ENCODE data around the gene PSMD6.

Gene PSMD6

DNA sequence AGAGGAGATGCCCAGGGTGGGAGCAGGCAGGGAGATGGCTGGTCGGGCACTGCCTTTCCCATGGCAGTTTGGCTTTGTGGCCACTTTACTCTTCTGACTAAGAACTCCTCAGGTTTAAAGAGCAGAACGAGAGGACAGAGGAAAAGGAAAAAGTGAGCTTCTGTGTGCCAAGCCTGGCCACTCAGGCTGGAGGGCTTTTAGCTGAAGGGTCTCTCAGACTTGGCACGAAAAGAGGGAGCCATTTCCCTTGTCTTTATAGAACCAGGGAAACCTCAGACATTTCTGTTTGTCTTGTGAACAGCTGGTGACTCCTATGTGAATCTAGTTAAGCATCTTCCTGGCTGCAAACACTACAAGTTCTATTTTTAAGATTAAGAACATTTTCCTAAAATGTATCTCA, 23.3 kb upstream of the PSMD6 start:
- no peak overlapping the region for H3K27ac ChIP-seq
- TF ChIP-seq, protein P1, sequence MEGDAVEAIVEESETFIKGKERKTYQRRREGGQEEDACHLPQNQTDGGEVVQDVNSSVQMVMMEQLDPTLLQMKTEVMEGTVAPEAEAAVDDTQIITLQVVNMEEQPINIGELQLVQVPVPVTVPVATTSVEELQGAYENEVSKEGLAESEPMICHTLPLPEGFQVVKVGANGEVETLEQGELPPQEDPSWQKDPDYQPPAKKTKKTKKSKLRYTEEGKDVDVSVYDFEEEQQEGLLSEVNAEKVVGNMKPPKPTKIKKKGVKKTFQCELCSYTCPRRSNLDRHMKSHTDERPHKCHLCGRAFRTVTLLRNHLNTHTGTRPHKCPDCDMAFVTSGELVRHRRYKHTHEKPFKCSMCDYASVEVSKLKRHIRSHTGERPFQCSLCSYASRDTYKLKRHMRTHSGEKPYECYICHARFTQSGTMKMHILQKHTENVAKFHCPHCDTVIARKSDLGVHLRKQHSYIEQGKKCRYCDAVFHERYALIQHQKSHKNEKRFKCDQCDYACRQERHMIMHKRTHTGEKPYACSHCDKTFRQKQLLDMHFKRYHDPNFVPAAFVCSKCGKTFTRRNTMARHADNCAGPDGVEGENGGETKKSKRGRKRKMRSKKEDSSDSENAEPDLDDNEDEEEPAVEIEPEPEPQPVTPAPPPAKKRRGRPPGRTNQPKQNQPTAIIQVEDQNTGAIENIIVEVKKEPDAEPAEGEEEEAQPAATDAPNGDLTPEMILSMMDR (conservative IDR thresholded peaks at IDR 0.05), result no peak

DNA sequence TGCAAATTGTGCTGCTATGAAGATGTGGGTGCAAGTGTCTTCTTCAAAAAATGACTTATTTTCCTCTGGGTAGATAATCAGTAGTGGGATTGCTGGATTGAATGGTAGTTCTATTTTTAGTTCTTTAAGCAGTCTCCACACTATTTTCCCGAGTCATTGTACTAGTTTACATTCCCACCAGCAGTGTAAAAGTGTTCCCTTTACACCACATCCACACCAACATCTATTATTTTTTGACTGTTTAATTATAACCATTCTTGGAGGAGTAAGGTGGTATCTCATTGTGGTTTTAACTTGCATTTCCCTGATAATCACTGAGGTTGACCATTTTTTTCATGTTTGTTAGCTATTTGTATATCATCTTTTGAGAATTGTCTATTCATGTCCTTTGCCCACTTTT, 19.7 kb upstream of the PSMD6 start:
- no peak overlapping the region for H3K27ac ChIP-seq
- TF ChIP-seq, protein P1 (conservative IDR thresholded peaks at IDR 0.05), result no peak

DNA sequence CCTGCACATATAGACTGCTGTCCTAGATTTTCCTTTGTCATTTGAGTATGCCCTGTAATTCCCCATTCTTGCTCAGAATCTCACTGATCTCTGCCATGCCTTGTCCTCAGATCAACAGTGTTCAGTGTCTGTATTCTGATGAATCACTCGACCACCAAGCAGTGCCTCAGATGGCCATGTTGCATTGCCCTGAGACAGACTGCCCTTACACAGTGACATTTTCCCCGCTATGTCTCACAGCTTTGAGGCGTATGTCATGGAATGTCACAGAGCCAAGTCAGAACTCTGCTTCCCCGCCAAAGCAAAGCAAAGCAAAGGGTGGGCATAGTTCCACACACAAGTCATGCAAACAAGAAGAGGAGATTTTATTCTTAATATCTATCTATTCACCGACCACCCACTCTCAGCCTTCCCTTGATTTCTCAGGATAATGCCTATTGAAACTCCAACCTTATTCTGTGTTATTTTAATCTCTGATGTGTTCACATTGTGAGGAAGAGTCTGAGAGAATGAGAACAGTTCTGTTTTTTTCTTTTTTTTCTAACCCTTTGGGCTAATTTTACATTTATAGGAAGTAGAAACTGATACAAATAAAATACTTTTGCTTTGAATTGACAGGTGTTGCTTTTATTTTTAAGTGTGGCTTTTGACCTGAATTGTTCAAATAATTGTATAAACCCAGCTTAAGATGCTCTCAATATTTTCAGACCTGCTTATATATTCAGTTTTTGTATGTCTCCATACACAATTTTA, 16.9 kb upstream of the PSMD6 start:
- no peak overlapping the region for H3K27ac ChIP-seq
- TF ChIP-seq, protein P1 (conservative IDR thresholded peaks at IDR 0.05), result no peak

DNA sequence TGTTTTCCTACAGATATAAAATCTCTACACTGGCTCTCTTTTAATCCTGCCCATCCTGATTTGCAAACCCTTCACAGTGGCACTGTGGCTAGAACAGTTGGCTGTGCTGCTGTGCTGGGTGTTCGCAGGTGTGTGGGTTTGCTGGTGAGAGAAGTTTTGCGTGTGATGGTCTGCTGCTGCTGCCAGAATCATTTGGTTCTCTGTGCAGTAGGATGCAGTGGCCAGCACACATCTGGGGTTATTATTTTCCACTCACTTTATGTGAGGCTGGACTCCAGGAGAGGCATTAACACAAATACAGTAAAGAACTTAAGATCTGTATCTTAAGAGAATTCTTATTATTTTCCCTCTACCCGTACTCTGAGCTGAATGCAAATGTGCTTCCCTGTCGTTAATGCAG, 16.0 kb upstream of the PSMD6 start:
- no peak overlapping the region for H3K27ac ChIP-seq
- TF ChIP-seq, protein P1 (conservative IDR thresholded peaks at IDR 0.05), result no peak

DNA sequence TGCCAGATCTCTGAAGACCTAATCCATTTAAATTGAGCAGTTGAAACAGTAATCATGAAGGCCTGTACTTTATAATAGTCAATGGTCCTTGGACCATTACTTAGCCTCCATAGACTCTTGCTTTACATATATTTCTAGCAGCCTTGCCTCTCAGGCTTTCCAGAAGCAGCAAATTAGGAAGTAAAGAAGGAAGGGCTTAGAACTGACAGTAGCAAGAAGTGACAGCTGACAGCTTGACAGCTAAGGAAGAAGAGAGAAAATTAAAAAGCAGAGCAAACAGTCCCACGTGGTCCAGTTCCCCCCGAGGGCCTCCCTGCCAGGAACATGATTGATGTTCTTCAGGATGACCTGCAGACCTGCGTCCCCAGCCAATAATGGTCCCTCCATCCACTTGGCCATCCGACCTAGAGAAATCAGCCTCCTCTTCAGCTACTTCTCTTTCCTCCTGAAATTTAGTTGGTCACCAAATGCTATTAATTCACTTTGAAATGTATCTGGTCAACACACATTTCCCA, 15.0 kb upstream of the PSMD6 start:
- H3K27ac ChIP-seq, result no peak overlapping the region
- TF ChIP-seq, protein P1 (conservative IDR thresholded peaks at IDR 0.05), result no peak

DNA sequence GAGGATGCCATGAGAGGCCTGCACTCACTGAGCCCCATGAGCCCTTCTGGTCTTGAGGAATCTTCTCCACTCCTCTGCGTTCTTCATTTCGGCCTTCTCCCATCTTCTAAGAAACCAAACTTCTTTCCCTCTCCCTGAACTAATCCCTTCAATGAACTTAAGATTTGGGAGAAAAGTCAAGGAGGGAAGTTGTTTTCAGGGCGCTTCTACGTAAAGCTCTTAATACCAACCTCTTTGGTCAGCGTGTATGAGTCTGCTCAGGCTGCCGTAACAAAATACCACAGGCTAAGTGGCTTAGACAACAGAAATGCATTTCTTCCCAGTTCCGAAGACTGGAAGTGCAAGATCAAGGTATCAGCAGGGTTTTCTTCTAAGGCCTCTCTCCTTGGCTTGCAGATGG, 13.8 kb upstream of the PSMD6 start:
- H3K27ac ChIP-seq, result no peak overlapping the region
- TF ChIP-seq, protein P1 (conservative IDR thresholded peaks at IDR 0.05), result no peak

DNA sequence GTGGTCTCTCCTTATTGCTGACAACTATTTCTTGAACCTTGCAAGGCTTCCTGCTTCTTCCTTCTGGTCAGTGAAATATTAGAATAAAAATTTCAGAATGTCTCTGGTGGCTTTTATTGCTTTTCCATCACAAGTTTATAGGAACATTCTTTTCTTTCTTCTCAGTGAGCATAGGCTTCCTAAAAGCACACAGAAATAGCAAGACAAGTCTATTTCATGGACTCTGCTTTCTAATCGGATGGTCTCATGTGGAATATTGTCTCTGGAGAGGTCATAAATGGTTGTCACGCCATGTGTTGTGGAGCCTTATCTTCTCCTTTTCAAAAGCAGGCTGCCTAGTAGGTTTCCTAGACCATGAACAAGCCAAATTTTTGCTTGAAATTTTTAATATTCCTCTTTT, 9.8 kb upstream of the PSMD6 start:
- H3K27ac ChIP-seq, result no peak overlapping the region
- TF ChIP-seq, protein P1 (conservative IDR thresholded peaks at IDR 0.05), result no peak
